HepG2 (cell line): ENCODE results near the gene RTN4RL2. TPM values are rescaled to one million over a fixed set of nuclear protein-coding genes. Genes with fewer than 3 reads are reported as not detected.
A peak's percentile ranks its signal among the peaks of the same experiment; 100 is the strongest.

Experiments used
- ARNT ChIP-seq: fragments of 450-650 bp; IDR thresholded peaks from 2 replicates; pipeline ENCODE4 v1.6.1; 2017
- ELF1 ChIP-seq: sonication (generic); formaldehyde crosslinking; IDR thresholded peaks from 2 replicates; pipeline ENCODE4 v1.4.0; 2020; ENCODE audit warnings: missing genetic modification reagents
- ESRRA ChIP-seq: sonication (generic); formaldehyde crosslinking; IDR thresholded peaks from 2 replicates; pipeline ENCODE4 v1.5.1; 2020; ENCODE audit warnings: mild to moderate bottlenecking, low read depth, missing genetic modification reagents
- HCFC1 ChIP-seq: fragments of 150-350 bp; IDR thresholded peaks from 2 replicates; pipeline ENCODE4 v1.6.1; 2014; ENCODE audit warnings: low read depth, low read length
- KAT8 ChIP-seq: IDR thresholded peaks from 2 replicates; pipeline ENCODE4 v1.6.1; 2016; ENCODE audit warnings: missing genetic modification reagents, missing compliant biosample characterization
- KDM6A ChIP-seq: IDR thresholded peaks from 2 replicates; pipeline ENCODE4 v1.6.1; 2016; ENCODE audit warnings: low read depth
- LCORL ChIP-seq, 2 experiments: fragments of 450-650 bp in 1 of 2; sonication (generic) in 1 of 2; formaldehyde crosslinking in 1 of 2; IDR thresholded peaks; 2 replicates each; pipeline versions ENCODE4 v1.5.0 to v1.6.1; 2017 to 2020; ENCODE audit warnings: antibody characterized with exemption in 1 of 2, missing genetic modification reagents in 1 of 2
- NKX3-1 ChIP-seq: sonication (generic); formaldehyde crosslinking; IDR thresholded peaks from 2 replicates; pipeline ENCODE4 v1.5.0; 2020; ENCODE audit warnings: missing genetic modification reagents
- NPAS2 ChIP-seq: sonication (generic); formaldehyde crosslinking; IDR thresholded peaks from 2 replicates; pipeline ENCODE4 v1.8.0; 2022; ENCODE audit warnings: mild to moderate bottlenecking, missing genetic modification reagents, borderline replicate concordance
- NR0B2 ChIP-seq: sonication (generic); formaldehyde crosslinking; IDR thresholded peaks from 2 replicates; pipeline ENCODE4 v1.4.0; 2020; ENCODE audit warnings: mild to moderate bottlenecking, missing genetic modification reagents
- NR2F1 ChIP-seq, 2 experiments: fragments of 450-650 bp in 1 of 2; formaldehyde crosslinking in 1 of 2; IDR thresholded peaks; 2 replicates each; pipeline versions ENCODE4 v1.5.0 to v1.6.1; 2016 to 2020; ENCODE audit warnings: mild to moderate bottlenecking in 1 of 2, missing compliant biosample characterization in 1 of 2, missing genetic modification reagents in 1 of 2, moderate library complexity in 1 of 2
- NRL ChIP-seq: sonication (generic); formaldehyde crosslinking; IDR thresholded peaks from 2 replicates; pipeline ENCODE4 v1.5.0; 2020; ENCODE audit warnings: missing genetic modification reagents, mild to moderate bottlenecking, moderate library complexity, borderline replicate concordance
- RBM22 ChIP-seq: fragments of 200-400 bp; formaldehyde crosslinking; optimal IDR thresholded peaks from 2 replicates; pipeline ENCODE3; 2017; ENCODE audit warnings: mild to moderate bottlenecking, low read length, moderate library complexity
- TARDBP ChIP-seq: sonication (generic); formaldehyde crosslinking; IDR thresholded peaks from 2 replicates; pipeline ENCODE4 v1.8.0; 2022; ENCODE audit warnings: mild to moderate bottlenecking, missing genetic modification reagents
- ZNF205 ChIP-seq: IDR thresholded peaks from 2 replicates; pipeline ENCODE4 v1.6.1; 2018; ENCODE audit warnings: missing biosample characterization, missing genetic modification reagents
- ZNF264 ChIP-seq: sonication (generic); formaldehyde crosslinking; IDR thresholded peaks from 2 replicates; pipeline ENCODE4 v1.4.0; 2020; ENCODE audit warnings: missing genetic modification reagents
- ZNF354B ChIP-seq: sonication (generic); formaldehyde crosslinking; IDR thresholded peaks from 2 replicates; pipeline ENCODE4 v1.8.0; 2022; ENCODE audit warnings: mild to moderate bottlenecking, missing genetic modification reagents
- ZNF567 ChIP-seq: sonication (generic); formaldehyde crosslinking; IDR thresholded peaks from 2 replicates; pipeline ENCODE4 v1.8.1; 2023; ENCODE audit warnings: mild to moderate bottlenecking, missing genetic modification reagents, borderline replicate concordance
- ZNF614 ChIP-seq: IDR thresholded peaks from 2 replicates; pipeline ENCODE4 v1.6.1; 2018; ENCODE audit warnings: missing biosample characterization, missing genetic modification reagents, inconsistent platforms, borderline replicate concordance
- ZNF746 ChIP-seq: sonication (generic); formaldehyde crosslinking; IDR thresholded peaks from 2 replicates; pipeline ENCODE4 v1.8.0; 2022; ENCODE audit warnings: mild to moderate bottlenecking, missing genetic modification reagents
- ZNF782 ChIP-seq: sonication (generic); formaldehyde crosslinking; IDR thresholded peaks from 2 replicates; pipeline ENCODE4 v1.4.0; 2020; ENCODE audit warnings: missing genetic modification reagents, mild to moderate bottlenecking, borderline replicate concordance
- ZNF83 ChIP-seq: sonication (generic); formaldehyde crosslinking; IDR thresholded peaks from 2 replicates; pipeline ENCODE4 v1.4.0; 2020; ENCODE audit warnings: missing genetic modification reagents, mild to moderate bottlenecking, borderline replicate concordance
- ZNF878 ChIP-seq: sonication (generic); formaldehyde crosslinking; IDR thresholded peaks from 2 replicates; pipeline ENCODE4 v1.8.1; 2023; ENCODE audit warnings: mild to moderate bottlenecking, missing genetic modification reagents, moderate library complexity
- ZZZ3 ChIP-seq: sonication (generic); formaldehyde crosslinking; IDR thresholded peaks from 2 replicates; pipeline ENCODE4 v1.4.0; 2020; ENCODE audit warnings: missing genetic modification reagents, mild to moderate bottlenecking, borderline replicate concordance
- polyA plus RNA-seq, 8 experiments: library from polyadenylated mRNA; depleted of rRNA in 3 of 8; stranded (reverse) in 7 of 8; unstranded in 1 of 8; fragments of >200 nt; fragmentation: Illumina TruSeq in 4 of 8; extraction: Trizol in 4 of 8; gene quantifications; 2 replicates each; pipeline versions ENCODE4 v1.2.1 to v1.2.3, GENCODE V29; 2011 to 2016; ENCODE audit warnings: low read depth in 4 of 8, missing spikeins in 1 of 8, mixed read lengths in 1 of 8; ENCODE audit not compliant: insufficient read depth in 1 of 8
- total RNA-seq, 5 experiments: library from RNA; depleted of rRNA; stranded (reverse); fragments of >200 nt; fragmentation: Illumina TruSeq; extraction: Trizol; gene quantifications; 2 replicates each; pipeline ENCODE4 v1.2.3, GENCODE V29; 2016; ENCODE audit warnings: low read depth in 1 of 5
- TF ChIP-seq, protein P1 (sequence below): sonication (generic); formaldehyde crosslinking; IDR thresholded peaks from 2 replicates; pipeline ENCODE4 v1.5.0; 2020; ENCODE audit warnings: missing genetic modification reagents
- TF ChIP-seq, protein P2 (sequence below): sonication (generic); formaldehyde crosslinking; IDR thresholded peaks from 2 replicates; pipeline ENCODE4 v1.5.1; 2020; ENCODE audit warnings: missing genetic modification reagents, mild to moderate bottlenecking, borderline replicate concordance
- TF ChIP-seq, protein P3 (sequence below): sonication (generic); formaldehyde crosslinking; IDR thresholded peaks from 2 replicates; pipeline ENCODE4 v1.8.0; 2022; ENCODE audit warnings: mild to moderate bottlenecking, missing genetic modification reagents

RTN4RL2 gene
- total and polyA plus RNA-seq, 2 of the 13 experiments (the other 11 are each of a cell fraction or from before 2014, with no cell fraction given): 1.3 to 4.3 TPM

- TF ChIP-seq, protein P1, sequence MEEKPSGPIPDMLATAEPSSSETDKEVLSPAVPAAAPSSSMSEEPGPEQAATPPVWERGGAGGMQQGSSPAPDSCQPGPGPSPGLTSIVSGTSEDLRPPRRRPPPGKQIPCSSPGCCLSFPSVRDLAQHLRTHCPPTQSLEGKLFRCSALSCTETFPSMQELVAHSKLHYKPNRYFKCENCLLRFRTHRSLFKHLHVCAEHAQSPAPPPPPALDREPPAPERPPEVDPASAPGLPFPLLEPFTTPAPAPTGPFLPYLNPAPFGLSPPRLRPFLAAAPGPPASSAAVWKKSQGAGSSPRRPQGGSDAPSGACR (CRISPR knock-in tag): no peak
- TF ChIP-seq RBM22 (no peak), TARDBP (CRISPR knock-in tag) (peak; percentile 73), ZNF83 (CRISPR knock-in tag) (no peak), ZZZ3 (CRISPR knock-in tag) (no peak), ZNF354B (CRISPR knock-in tag) (0 out of 2 replicates have a peak, but pooled peaks have one; percentile 34), NRL (CRISPR knock-in tag) (no peak), ZNF746 (CRISPR knock-in tag) (peak; percentile 72), NPAS2 (CRISPR knock-in tag) (no peak), ZNF614 (CRISPR knock-in tag) (0 out of 2 replicates have a peak, but pooled peaks have one; percentile 37), LCORL (IDR thresholded peaks at IDR 0.05) (peak; percentile 55), LCORL (CRISPR knock-in tag; IDR thresholded peaks at IDR 0.05) (peak; percentile 90), ZNF878 (CRISPR knock-in tag) (0 out of 2 replicates have a peak, but pooled peaks have one; percentile 64), HCFC1 (no peak), KDM6A (CRISPR knock-in tag) (peak; percentile 95), NR2F1 (CRISPR knock-in tag; IDR thresholded peaks at IDR 0.05) (peak; percentile 63 to 85), ZNF264 (CRISPR knock-in tag) (peak; percentile 88), KAT8 (peak; percentile 51; the same call in 1 of the 2 replicates), ZNF205 (CRISPR knock-in tag) (0 out of 2 replicates have a peak, but pooled peaks have one; percentile 26), ARNT (no peak), NKX3-1 (peak; percentile 21; the same call in 1 of the 2 replicates), ZNF782 (CRISPR knock-in tag) (no peak), ELF1 (CRISPR knock-in tag) (0 out of 2 replicates have a peak, but pooled peaks have one; percentile 25), ESRRA (CRISPR knock-in tag) (peak; percentile 91), NR0B2 (CRISPR knock-in tag) (peak; percentile 85; the same call in 1 of the 2 replicates), ZNF567 (no peak)
- TF ChIP-seq, protein P2, sequence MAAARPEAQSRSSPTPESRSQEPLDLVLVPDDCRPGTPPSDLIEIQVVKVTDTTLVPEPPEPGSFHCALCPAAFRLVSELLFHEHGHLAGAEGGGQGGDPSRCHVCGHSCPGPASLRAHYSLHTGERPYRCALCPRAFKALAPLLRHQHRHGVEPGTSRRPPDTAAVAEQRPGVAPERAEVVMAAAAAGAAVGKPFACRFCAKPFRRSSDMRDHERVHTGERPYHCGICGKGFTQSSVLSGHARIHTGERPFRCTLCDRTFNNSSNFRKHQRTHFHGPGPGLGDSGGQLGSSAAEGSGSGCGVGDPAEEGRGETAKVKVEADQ (CRISPR knock-in tag): 0 out of 2 replicates have a peak, but pooled peaks have one; percentile 1
- TF ChIP-seq, protein P3, sequence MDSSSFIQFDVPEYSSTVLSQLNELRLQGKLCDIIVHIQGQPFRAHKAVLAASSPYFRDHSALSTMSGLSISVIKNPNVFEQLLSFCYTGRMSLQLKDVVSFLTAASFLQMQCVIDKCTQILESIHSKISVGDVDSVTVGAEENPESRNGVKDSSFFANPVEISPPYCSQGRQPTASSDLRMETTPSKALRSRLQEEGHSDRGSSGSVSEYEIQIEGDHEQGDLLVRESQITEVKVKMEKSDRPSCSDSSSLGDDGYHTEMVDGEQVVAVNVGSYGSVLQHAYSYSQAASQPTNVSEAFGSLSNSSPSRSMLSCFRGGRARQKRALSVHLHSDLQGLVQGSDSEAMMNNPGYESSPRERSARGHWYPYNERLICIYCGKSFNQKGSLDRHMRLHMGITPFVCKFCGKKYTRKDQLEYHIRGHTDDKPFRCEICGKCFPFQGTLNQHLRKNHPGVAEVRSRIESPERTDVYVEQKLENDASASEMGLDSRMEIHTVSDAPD (CRISPR knock-in tag): peak; percentile 87; the same call in 1 of the 2 replicates
Observed at GRCh38 chr11:57497303-57498247, 37.2 kb downstream of the RTN4RL2 start (continued).
